ENCODE results near the gene SLIT3. TPM values are rescaled to one million over a fixed set of nuclear protein-coding genes. Genes with fewer than 3 reads are reported as not detected.

SLIT3 gene
- total and polyA plus RNA-seq, 2 experiments from 2014 or later: 0.59 to 0.71 TPM

- TF ChIP-seq STAT1 (IDR thresholded peaks at IDR 0.05; ENCODE audit: unreplicated experiment) (no peak), CREB1 (CRISPR knock-in tag; IDR thresholded peaks at IDR 0.05; ENCODE audit: low read depth) (no peak), JUNB (IDR thresholded peaks at IDR 0.05; ENCODE audit: unreplicated experiment) (no peak), ZNF331 (CRISPR knock-in tag; IDR thresholded peaks at IDR 0.05; ENCODE audit: low read depth) (no peak), EZH2phosphoT487 (IDR thresholded peaks at IDR 0.05; ENCODE audit: unreplicated experiment) (no peak), CTCF (conservative IDR thresholded peaks at IDR 0.05; ENCODE audit: low read depth in 2 of 2) (no peak), NANOG (IDR thresholded peaks at IDR 0.05; ENCODE audit: borderline replicate concordance) (no peak), ZNF114 (CRISPR knock-in tag; IDR thresholded peaks at IDR 0.05) (no peak), POLR2AphosphoS5 (IDR thresholded peaks at IDR 0.05; ENCODE audit: low read depth) (no peak)
- TF ChIP-seq, protein P1, sequence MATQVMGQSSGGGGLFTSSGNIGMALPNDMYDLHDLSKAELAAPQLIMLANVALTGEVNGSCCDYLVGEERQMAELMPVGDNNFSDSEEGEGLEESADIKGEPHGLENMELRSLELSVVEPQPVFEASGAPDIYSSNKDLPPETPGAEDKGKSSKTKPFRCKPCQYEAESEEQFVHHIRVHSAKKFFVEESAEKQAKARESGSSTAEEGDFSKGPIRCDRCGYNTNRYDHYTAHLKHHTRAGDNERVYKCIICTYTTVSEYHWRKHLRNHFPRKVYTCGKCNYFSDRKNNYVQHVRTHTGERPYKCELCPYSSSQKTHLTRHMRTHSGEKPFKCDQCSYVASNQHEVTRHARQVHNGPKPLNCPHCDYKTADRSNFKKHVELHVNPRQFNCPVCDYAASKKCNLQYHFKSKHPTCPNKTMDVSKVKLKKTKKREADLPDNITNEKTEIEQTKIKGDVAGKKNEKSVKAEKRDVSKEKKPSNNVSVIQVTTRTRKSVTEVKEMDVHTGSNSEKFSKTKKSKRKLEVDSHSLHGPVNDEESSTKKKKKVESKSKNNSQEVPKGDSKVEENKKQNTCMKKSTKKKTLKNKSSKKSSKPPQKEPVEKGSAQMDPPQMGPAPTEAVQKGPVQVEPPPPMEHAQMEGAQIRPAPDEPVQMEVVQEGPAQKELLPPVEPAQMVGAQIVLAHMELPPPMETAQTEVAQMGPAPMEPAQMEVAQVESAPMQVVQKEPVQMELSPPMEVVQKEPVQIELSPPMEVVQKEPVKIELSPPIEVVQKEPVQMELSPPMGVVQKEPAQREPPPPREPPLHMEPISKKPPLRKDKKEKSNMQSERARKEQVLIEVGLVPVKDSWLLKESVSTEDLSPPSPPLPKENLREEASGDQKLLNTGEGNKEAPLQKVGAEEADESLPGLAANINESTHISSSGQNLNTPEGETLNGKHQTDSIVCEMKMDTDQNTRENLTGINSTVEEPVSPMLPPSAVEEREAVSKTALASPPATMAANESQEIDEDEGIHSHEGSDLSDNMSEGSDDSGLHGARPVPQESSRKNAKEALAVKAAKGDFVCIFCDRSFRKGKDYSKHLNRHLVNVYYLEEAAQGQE (IDR thresholded peaks at IDR 0.05; ENCODE audit: unreplicated experiment): no peak
Observed at GRCh38 chr5:169062690-169063089, 238.2 kb downstream of the SLIT3 start (continued).

GRCh38 chr5:169054506-169054905 lies 246.4 kb downstream of the SLIT3 start:
- peaks cover 12% of the 10 kb centered on the region for H3K4me1 Mint-ChIP-seq
- no peak overlapping the region for H2AFZ ChIP-seq
- ATAC-seq: no peak
- no peak for TF ChIP-seq POLR2AphosphoS5 (IDR thresholded peaks at IDR 0.05; ENCODE audit: low read depth)
- TF ChIP-seq ETS1 (IDR thresholded peaks at IDR 0.05): no peak
- TF ChIP-seq ZNF114 (CRISPR knock-in tag; IDR thresholded peaks at IDR 0.05): no peak
- TF ChIP-seq CREB1 (CRISPR knock-in tag; IDR thresholded peaks at IDR 0.05; ENCODE audit: low read depth): no peak
- no peak for TF ChIP-seq JUNB (IDR thresholded peaks at IDR 0.05; ENCODE audit: unreplicated experiment)
- TF ChIP-seq EZH2 (IDR thresholded peaks at IDR 0.05; ENCODE audit: low read depth, unreplicated experiment): no peak
- no peak for TF ChIP-seq CTCF (conservative IDR thresholded peaks at IDR 0.05; ENCODE audit: low read depth in 2 of 2)

More at GRCh38 chr5:169054506-169054905, 246.4 kb downstream of the SLIT3 start:
- Histone ChIP-seq H3K4me2 (no peak overlapping the region), H3K9me2 (ENCODE audit: insufficient read depth) (0 out of 2 replicates have a peak, but pooled peaks cover 6% of the 10 kb centered on the region), H4K20me1 (replicated peaks; ENCODE audit: insufficient read depth) (no peaks in the 10 kb centered on the region), H3K27ac (ENCODE audit: low read depth) (no peak overlapping the region), H3K79me2 (replicated peaks; ENCODE audit: insufficient read depth) (no peaks in the 10 kb centered on the region), H3K4me3 (no peak overlapping the region), H3K4me1 (ENCODE audit: insufficient read depth) (no peaks in the 10 kb centered on the region), H3K27me3 (ENCODE audit: insufficient read depth) (no peaks in the 10 kb centered on the region), H3F3A (replicated peaks; ENCODE audit: low read depth) (no peaks in the 10 kb centered on the region), H3K36me3 (ENCODE audit: insufficient read depth) (no peaks in the 10 kb centered on the region)
- Mint-ChIP-seq H3K9me3 (no peaks in the 10 kb centered on the region), H3K4me3 (no peak overlapping the region), H3K27ac (no peak overlapping the region), H3K36me3 (ENCODE audit: low read depth) (no peaks in the 10 kb centered on the region), H3K27me3 (ENCODE audit: insufficient read depth, low read depth, poor library complexity) (peaks cover 3% of the 10 kb centered on the region)
- DNase-seq (ENCODE audit: low spot score): no peak

Measured in GM23338 (cell line).